ENCODE results near the gene CYP3A5. TPM values are rescaled to one million over a fixed set of nuclear protein-coding genes. Genes with fewer than 3 reads are reported as not detected.

Gene CYP3A5
- total RNA-seq, 1 donor from 2014 or later, result not detected

DNA sequence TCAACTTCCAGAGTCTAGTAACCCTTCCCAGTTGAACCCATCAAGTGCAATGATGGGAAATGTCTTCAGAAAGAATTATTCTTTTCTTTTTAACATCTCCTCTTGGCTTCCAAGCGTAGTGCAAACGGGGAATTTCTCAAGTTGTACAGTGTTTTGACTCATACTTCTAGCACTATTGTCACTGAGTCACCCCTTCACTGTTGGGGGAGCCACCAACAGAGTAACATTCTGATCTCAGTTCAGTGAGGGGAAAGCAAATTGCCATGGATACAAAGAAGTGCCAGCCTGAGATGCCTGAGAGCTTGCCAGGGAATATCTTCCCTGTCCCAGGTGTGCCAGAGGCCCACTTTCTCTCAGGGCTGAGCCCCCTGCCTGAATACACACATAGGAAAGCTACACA lies 31.0 kb downstream of the CYP3A5 start:
- TF ChIP-seq, protein P1, sequence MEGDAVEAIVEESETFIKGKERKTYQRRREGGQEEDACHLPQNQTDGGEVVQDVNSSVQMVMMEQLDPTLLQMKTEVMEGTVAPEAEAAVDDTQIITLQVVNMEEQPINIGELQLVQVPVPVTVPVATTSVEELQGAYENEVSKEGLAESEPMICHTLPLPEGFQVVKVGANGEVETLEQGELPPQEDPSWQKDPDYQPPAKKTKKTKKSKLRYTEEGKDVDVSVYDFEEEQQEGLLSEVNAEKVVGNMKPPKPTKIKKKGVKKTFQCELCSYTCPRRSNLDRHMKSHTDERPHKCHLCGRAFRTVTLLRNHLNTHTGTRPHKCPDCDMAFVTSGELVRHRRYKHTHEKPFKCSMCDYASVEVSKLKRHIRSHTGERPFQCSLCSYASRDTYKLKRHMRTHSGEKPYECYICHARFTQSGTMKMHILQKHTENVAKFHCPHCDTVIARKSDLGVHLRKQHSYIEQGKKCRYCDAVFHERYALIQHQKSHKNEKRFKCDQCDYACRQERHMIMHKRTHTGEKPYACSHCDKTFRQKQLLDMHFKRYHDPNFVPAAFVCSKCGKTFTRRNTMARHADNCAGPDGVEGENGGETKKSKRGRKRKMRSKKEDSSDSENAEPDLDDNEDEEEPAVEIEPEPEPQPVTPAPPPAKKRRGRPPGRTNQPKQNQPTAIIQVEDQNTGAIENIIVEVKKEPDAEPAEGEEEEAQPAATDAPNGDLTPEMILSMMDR (IDR thresholded peaks at IDR 0.05), result no peak
- DNase-seq (no peak), ATAC-seq (ENCODE audit: low read depth) (no peak)
- ChIA-PET POLR2A (no interaction called here), CTCF (no interaction called here)
- Mint-ChIP-seq H3K9me3 (no peaks in the 10 kb centered on the region), H3K36me3 (ENCODE audit: low read depth) (peaks cover 21% of the 10 kb centered on the region), H3K27ac (no peak overlapping the region), H3K4me3 (no peak overlapping the region), H3K4me1 (no peaks in the 10 kb centered on the region), H3K27me3 (no peaks in the 10 kb centered on the region)
- intact Hi-C loops (cut with micrococcal nuclease), result no loop called here

DNA sequence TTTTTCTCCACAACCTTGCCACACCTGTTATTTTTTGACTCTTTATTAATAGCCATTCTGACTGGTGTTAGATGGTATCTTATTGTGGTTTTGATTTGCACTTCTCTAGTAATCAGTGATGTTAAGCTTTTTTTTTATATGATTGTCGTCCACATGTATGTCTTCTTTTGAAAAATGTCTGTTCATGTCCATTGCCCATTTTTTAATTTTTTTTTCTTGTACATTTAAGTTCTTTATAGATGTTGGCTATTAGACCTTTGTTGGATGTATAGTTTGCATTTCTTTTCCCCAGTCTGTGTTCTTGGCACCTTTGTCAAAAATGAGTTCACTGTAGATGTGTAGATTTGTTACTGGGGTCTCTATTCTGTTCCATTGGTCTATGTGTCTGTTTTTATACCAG lies 34.2 kb downstream of the CYP3A5 start:
- no peaks in the 10 kb centered on the region for H3K9me3 Mint-ChIP-seq
- ChIA-PET POLR2A (no interaction called here), CTCF (no interaction called here)
- intact Hi-C loops (cut with micrococcal nuclease), result no loop called here
- no peak overlapping the region for H3K27ac Mint-ChIP-seq
- no peak overlapping the region for H3K4me3 Mint-ChIP-seq
- ATAC-seq (ENCODE audit: low read depth) (no peak), DNase-seq (no peak)
- no peaks in the 10 kb centered on the region for H3K27me3 Mint-ChIP-seq
- H3K4me1 Mint-ChIP-seq, result no peaks in the 10 kb centered on the region
- TF ChIP-seq, protein P1 (IDR thresholded peaks at IDR 0.05), result no peak
- peaks cover 28% of the 10 kb centered on the region for H3K36me3 Mint-ChIP-seq (ENCODE audit: low read depth)

DNA sequence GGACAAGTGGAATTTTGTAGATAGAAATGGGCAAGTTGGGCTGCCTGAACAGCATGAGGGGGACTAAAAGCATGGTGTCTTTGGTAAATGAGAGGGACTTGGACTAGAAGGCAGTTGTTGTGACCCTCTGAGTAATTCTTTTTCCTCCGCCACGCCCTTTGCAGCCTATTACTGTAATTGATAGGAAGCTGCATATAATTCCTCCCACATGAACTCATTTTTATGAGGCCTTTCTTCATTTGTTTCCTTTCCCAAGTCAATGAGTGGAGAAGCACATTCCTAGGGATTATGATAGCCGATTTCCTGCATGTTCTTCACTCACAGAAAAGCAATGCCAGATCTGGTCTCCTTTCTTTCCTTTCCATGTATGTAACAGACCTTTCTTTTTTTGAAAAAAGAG lies 35.4 kb downstream of the CYP3A5 start:
- CTCF ChIA-PET, result no interaction called here
- no peaks in the 10 kb centered on the region for H3K4me1 Mint-ChIP-seq
- no peak overlapping the region for H3K4me3 Mint-ChIP-seq
- H3K27me3 Mint-ChIP-seq, result no peaks in the 10 kb centered on the region
- no peak for ATAC-seq (ENCODE audit: low read depth)
- no peak overlapping the region for H3K27ac Mint-ChIP-seq
- intact Hi-C loops (cut with micrococcal nuclease), result no loop called here
- POLR2A ChIA-PET, result no interaction called here
- H3K36me3 Mint-ChIP-seq (ENCODE audit: low read depth), result peaks cover 31% of the 10 kb centered on the region
- no peak for DNase-seq
- TF ChIP-seq, protein P1 (IDR thresholded peaks at IDR 0.05), result no peak
- no peaks in the 10 kb centered on the region for H3K9me3 Mint-ChIP-seq

DNA sequence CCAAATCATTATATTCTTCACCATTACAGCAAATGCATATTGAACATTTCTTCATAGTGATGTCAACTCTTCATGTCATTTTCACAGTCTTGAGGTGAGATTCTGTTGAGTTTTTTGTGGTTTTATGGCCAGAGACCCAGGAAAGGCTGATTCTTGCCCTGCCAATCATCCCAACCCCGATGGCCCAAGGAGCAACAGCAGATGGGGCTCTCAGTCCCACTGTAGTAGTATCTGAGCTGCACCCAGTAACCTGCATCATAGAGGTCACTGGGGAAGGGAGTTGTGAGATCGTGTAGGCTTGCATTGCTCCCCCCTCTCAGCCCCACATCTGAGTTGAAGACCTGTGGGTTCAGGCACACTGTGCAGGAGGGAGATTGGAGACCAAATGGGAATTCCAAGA lies 36.3 kb downstream of the CYP3A5 start:
- no peak overlapping the region for H3K4me3 Mint-ChIP-seq
- TF ChIP-seq, protein P1 (IDR thresholded peaks at IDR 0.05), result no peak
- CTCF ChIA-PET, result no interaction called here
- ATAC-seq (ENCODE audit: low read depth), result no peak
- POLR2A ChIA-PET, result no interaction called here
- no peaks in the 10 kb centered on the region for H3K9me3 Mint-ChIP-seq
- H3K4me1 Mint-ChIP-seq, result no peaks in the 10 kb centered on the region
- DNase-seq, result no peak
- no peak overlapping the region for H3K27ac Mint-ChIP-seq
- peaks cover 33% of the 10 kb centered on the region for H3K36me3 Mint-ChIP-seq (ENCODE audit: low read depth)
- no peaks in the 10 kb centered on the region for H3K27me3 Mint-ChIP-seq
- intact Hi-C loops (cut with micrococcal nuclease), result no loop called here

DNA sequence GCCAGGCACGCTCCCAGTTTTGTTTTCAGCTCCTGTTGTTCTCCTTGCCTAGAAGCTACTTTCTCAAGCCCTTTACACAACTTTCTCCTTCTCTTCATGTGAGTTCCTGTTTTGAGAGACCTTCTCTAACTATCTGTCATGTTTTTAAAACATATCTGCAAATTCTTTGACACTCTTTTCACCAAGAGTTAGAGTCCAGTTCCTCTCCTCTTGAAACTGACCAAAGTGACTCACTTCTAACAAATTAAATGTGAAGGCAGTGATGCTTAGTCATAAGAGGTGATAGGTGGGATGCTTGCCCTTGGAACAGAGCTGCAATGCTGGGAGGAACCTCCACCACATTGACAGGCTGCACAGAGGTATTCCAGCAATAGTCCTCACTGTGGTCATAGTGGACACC lies 37.8 kb downstream of the CYP3A5 start:
- ChIA-PET CTCF (no interaction called here), POLR2A (no interaction called here)
- Mint-ChIP-seq H3K27ac (no peak overlapping the region), H3K36me3 (ENCODE audit: low read depth) (peaks cover 34% of the 10 kb centered on the region), H3K4me3 (no peak overlapping the region), H3K27me3 (no peaks in the 10 kb centered on the region), H3K4me1 (no peaks in the 10 kb centered on the region), H3K9me3 (no peaks in the 10 kb centered on the region)
- intact Hi-C loops (cut with micrococcal nuclease), result no loop called here
- TF ChIP-seq, protein P1 (IDR thresholded peaks at IDR 0.05), result no peak
- no peak for DNase-seq
- ATAC-seq (ENCODE audit: low read depth), result no peak
